Ramos (cell line): ENCODE data around the gene RPS6KA3.
"Not testable (repeated sequence)": the region's sequence is repeated elsewhere in the genome, so short reads cannot be mapped to it uniquely, and the experiment has no call there.

Experiments used
- in situ Hi-C: fragments of 300-500 bp; cut with MboI; formaldehyde crosslinking; loops from one replicate; pipeline ENCODE4 v1.14.3; 2022; ENCODE audit warnings: low sequenced_read_pairs; ENCODE audit not compliant: unreplicated experiment

Gene RPS6KA3

GRCh38 chrX:20151689-20152088 lies 115.0 kb downstream of the RPS6KA3 start:
- in situ Hi-C loops: no loop called here

DNA sequence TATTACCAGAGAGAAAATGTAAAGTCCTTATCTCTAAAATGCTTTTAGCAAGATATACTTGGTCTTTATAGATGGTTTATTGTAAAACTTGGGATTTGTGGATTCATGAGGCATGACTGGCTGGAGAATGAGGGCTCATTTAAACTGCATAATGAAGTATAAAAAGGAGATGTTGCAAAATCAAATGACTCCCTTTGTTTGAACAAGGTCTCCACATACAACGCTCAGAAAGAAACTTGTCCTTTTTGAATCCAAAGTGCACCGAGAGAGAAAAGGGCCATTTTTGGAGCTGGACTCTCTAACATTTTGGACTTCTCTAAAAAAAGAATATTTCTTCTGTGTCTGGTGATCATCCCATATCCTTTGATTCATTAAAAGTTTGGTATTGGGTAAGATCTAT lies 117.4 kb downstream of the RPS6KA3 start:
- in situ Hi-C loops: no loop called here

DNA sequence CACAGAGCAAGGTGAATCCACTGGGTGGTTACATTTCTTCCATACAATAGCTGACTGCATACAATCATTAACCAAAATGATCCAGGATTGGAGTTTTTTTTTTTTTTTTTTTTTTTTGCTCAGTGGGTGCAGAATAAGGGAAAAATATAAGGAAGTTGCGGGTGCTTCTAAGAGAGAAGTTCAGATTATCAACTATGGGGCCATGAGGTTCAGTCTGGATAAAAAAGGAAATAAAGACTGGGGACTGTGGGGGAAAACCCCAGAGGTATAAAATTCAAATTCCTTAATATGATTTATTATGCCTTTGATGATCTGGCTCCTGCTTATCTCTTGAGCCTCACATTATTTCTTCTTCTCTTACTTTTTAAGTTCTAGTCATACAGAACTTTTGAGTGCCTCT lies 119.1 kb downstream of the RPS6KA3 start:
- in situ Hi-C loops: no loop called here

DNA sequence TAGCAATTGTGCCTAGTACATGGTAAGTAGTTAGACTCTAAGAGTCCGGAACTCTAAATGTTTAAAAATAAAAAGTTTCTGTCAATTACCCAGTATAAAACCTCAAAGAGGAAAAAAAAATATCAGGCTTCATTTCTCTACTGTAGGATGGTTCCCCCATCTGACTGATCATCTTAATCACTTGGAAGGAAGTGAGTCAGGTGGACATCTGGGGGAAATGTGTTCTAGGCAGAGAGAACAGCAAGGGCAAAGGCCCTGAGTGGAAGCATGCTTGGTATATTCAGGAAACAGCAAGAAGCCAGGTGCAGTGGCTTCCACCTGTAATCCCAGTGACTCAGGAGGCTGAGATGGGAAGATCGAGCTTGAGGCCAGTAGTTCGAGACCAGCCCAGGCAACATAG lies 122.2 kb downstream of the RPS6KA3 start:
- in situ Hi-C loops: no loop called here

DNA sequence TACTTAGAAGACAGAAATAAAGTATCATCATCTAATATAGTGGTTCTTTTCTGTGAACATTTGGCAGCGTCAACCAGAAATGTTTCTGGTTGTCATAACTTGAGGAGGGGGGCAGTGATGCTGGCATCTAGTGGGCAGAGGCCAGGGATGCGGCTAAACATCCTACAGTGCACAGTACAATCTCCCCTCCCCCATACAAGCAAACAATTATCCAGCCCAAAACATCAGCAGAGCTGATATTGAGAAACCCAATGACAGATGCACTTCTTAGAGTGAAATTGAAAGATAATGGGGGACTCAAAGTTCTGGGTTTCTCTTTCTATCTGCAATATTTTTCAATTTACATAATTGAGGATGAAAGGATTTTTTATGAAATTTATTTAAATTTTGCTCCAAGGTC lies 123.1 kb downstream of the RPS6KA3 start:
- in situ Hi-C loops: no loop called here

DNA sequence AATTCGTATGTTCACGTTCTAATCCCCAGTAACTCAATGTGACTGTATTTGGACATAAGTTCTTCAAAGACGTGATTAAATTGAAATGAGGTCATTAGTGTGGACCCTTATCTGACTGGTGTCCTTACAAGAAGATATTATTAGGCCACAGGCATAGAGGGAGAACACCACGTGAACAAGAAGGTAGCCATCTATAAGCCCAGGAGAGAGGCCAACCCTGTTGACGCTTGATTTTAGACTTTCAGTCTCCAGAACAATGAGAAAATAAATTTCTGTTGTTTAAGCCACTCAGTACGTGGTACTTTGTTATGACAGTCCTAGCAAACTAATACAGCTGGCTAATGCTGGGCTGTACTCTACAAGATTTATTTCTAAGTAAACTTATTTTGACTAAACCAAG lies 123.6 kb downstream of the RPS6KA3 start:
- in situ Hi-C loops: no loop called here

GRCh38 chrX:20141281-20142220 lies 125.2 kb downstream of the RPS6KA3 start, which contains the start of gene EIF1AX:
Gene EIF1AX (minus strand): TSS chrX:20141838. CDS start chrX:20141640, 198 bp downstream.
- in situ Hi-C loops: no loop called here

DNA sequence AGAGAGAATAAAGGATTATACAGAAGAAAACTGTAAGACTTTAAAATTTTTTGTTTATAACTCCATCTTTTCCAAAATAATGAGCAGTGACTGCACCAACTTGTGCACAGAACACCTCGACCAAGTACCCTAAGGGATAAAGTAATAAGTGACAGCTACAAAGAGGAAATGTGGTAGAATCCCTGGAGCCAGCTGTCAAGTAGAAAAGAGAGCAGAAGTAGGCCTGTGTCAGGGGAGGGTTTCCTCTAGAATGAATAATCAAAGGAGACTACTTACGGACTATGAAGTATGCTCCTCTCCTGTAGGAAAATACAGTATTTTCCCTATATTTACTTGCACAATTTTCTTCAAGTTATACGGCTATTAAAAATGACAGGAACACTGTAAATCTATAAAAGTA lies 126.3 kb downstream of the RPS6KA3 start:
- in situ Hi-C loops: no loop called here

- in situ Hi-C loops: no loop called here
These were observed 126.7 kb downstream of the RPS6KA3 start for GRCh38 chrX:20139966-20140365.

DNA sequence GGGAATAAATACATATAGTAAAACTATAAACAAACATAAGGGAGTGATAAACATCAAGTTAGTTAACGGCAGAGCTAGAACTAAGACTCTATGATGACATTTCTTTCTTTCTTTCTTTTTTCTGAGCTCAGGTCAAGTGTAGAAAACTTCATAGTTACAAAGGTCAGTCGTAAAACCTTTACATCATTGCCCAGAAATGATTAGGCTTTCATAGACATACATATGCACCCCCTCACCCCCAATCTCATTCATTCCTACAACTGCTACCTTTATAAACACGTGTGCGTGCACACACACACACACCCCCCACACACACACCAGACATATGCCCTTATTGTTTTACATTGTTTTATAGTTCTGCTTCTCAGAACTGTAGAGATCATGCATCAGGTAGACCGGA lies 130.8 kb downstream of the RPS6KA3 start:
- in situ Hi-C loops: no loop called here

DNA sequence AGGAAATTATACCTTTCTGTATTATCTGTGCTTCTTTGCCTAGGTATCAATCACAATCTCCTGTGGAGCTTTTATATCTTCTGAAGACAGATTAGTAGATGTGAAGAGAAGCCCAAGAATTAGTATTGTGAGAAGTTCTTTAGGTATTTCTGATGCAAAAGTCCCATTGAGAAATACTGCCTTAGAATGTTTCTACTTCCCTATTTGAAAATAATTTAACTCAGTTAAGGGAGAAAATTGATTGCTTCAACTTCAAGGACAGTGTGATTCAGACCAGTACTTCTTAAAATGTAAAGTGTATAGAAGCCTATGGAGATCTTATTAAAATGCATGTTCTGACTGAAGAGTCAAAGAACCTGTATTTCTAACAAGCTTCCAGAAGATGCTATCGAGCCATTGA lies 134.0 kb downstream of the RPS6KA3 start:
- in situ Hi-C loops: no loop called here

- in situ Hi-C loops: no loop called here
These were observed 136.4 kb downstream of the RPS6KA3 start for GRCh38 chrX:20130357-20130756.

- in situ Hi-C loops: no loop called here
These were observed 137.2 kb downstream of the RPS6KA3 start for GRCh38 chrX:20129547-20129946.

DNA sequence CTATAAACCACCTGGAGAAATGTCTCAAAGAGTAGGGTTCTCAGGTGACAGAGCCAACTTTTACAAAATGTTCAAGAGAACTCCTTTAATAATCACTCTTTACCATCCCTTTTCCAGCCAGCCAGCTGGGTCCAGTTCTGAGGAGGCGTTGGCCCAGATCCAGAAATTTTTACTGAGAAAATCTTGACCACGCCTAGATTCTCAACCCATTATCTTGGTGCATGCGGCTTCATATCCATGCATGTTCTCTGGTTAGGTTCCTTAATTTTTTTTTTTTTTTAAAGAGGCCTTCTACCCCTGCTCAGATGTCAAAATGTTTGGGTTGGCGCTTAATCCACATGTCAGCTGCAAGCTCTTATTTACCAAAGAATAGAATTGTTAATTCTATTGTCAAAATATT lies 138.0 kb downstream of the RPS6KA3 start:
- in situ Hi-C loops: no loop called here

GRCh38 chrX:20127440-20127839 lies 139.3 kb downstream of the RPS6KA3 start:
- in situ Hi-C loops: not testable (repeated sequence)

- in situ Hi-C loops: not testable (repeated sequence)
These were observed 139.9 kb downstream of the RPS6KA3 start for GRCh38 chrX:20126833-20127232.

- in situ Hi-C loops: no loop called here
These were observed 141.7 kb downstream of the RPS6KA3 start for GRCh38 chrX:20124964-20125363.

DNA sequence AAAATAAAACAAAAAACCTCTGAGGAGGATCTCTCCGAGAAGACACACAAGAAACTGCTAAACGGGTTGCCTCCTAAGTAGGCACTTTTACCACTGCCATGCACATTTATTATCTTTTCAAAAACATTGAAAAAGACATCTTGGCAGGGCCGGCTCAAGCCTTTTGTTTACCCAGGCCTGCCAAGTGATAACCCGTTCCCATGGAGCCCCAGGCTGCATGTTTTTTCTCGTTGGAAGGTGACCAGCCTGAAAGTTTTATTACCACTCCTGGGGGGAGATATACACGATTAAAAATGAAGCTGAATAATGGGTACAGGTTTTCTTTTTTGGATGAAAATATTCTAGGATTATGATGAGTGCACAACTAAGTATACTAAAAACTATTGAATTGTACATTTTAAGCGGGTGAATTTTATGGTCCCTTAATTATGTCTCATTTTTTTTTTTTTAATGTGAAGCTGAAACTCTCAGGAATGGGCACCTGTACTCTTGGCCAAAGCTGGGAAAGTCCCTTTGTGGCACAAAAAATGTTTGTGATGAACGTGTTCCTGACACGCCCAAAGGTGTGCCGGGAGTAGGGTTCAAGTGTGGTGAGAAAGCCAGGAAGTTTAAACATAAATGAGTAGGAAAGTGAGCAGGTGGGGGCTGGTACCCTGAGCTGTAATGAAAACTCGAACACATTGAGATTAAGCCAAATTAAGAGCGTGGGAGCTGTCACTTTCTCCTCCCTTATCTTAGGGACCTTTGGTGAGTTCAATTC lies 148.5 kb downstream of the RPS6KA3 start:
- in situ Hi-C loops: no loop called here

GRCh38 chrX:20116577-20117240 lies 150.0 kb downstream of the RPS6KA3 start, which contains the start of gene MAP7D2:
Gene MAP7D2 (minus strand): TSS chrX:20116907. CDS start chrX:20116879, 28 bp downstream.
- in situ Hi-C loops: no loop called here

DNA sequence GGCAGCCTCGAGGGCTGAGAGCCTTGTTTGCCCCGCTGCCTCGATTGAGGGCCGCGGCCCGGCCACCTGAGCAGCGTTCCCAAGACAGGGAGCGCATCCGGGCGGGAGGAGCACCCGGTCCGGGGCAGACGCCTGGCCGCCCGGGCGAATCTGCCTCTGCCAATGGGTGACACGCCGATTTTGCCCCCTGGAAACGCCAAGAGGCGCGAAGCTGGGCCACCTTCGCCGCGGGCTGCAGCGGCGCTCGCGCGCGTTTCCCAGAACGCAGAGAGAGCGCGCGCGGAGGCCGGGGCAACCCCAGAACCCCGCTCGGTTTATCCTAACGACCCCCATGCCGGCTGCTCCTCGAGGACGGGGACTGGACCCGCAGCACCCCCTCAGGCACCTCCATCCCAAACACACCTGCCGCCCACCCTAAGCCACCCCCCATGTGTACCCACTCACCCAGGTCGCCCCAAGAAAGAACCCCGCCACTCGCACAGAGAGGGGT lies 150.6 kb downstream of the RPS6KA3 start:
- in situ Hi-C loops: no loop called here
